HG03571 (cell line): ENCODE data around the gene TMED4.
"Not testable (repeated sequence)": the region's sequence is repeated elsewhere in the genome, so short reads cannot be mapped to it uniquely, and the experiment has no call there.

Experiments
- ATAC-seq: cut with Tn5 transposase; IDR thresholded peaks from one replicate; pipeline ENCODE4 v1.9.1; 2021; ENCODE audit not compliant: unreplicated experiment

The TMED4 gene

GRCh38 chr7:44569959-44570358 is 12.1 kb downstream of the TMED4 start:
- no peak for ATAC-seq

DNA sequence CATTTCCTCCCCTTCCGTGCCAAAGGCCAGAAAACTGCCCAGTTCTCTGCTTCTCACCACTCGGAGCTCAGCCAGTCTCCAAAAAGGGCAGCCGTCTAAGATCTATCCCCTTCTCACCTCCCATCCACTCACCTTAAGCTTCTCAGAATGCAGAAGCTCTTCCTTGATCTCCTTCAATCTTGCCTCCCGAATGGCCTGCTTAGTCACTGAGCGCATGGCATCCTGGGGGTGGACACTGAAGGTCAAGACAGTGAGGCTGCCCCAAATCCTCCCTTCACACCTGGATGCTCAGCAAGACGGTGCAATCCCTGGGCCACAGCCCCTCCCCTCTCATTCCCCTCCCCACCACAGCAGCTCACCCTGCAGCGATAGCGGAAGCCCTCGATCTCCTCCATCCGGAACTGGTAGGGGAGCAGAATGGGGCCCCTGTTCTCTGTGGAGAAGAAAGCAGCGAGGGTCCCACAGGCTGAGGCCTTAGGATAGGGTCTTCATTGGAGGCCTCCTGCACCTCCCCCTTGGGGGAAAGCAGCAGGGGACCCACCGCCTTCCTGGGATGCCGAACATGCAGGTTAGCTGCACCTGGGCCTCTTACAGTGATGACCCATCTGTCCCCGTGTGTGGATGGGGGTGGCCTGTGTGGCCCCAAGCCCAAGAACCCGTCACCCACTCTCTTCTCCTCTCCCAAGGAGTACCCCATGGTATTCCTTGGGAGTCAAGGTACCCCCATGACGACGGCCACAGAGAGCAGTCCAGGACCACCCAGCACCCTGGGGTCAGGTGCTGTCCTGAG is 13.1 kb downstream of the TMED4 start:
- no peak for ATAC-seq

- no peak for ATAC-seq
Observed at GRCh38 chr7:44567884-44568283, 14.1 kb downstream of the TMED4 start.

DNA sequence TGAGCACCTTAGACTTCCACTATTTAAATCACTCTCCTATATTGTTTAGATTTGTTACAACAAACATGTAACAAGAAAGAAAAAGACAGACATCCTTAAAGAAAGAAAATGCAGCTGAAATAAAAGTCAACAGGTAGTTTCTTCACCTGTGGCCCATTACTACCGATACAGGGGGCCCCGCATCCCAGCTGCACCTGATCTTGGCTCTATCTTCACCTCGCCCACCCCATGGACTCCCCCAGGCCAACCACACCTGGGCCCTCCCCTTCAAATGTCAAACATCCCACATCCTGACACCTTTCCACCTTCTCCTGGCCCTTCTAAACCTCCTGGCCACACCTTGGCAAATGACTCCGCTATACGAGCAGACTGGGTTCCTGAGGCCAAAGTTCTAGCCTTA is 15.4 kb downstream of the TMED4 start:
- no peak for ATAC-seq

DNA sequence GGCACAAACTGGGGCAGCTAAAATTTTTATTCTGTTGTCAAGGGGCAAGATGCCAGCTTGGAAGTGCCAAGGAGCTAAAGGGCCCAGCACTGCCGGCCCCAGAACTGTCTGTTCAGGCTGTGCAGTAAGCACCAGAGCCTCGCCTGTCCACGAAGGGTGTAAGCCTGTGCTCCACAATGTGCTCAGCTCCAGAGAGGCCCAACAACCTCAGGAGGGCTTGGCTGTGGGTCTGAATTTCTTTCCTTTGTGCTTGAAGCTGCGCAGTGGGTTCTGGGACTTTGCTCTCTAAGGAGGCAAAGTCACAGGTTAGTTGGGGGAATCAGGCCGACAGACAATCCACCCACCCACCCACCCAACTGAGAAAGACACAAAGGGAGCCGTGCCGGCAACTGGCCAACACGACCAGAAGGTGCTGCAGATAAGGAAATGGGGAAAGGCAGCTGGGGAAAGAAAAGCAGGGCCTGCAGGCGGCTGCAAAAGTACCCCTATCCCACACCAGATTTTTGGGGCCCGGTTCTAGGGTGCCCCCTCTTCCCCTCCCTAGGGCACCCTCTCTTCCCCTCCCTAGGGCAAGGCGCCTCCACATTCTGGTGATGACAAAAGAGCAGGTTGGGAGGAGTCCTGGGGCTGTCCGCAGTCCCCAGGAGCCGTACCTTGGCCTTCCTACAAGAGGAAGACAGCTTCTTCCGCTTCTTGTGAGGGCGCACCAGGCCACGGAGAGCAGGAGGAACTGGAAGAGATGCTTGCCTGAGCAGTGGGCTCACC is 16.1 kb downstream of the TMED4 start:
- no peak for ATAC-seq

DNA sequence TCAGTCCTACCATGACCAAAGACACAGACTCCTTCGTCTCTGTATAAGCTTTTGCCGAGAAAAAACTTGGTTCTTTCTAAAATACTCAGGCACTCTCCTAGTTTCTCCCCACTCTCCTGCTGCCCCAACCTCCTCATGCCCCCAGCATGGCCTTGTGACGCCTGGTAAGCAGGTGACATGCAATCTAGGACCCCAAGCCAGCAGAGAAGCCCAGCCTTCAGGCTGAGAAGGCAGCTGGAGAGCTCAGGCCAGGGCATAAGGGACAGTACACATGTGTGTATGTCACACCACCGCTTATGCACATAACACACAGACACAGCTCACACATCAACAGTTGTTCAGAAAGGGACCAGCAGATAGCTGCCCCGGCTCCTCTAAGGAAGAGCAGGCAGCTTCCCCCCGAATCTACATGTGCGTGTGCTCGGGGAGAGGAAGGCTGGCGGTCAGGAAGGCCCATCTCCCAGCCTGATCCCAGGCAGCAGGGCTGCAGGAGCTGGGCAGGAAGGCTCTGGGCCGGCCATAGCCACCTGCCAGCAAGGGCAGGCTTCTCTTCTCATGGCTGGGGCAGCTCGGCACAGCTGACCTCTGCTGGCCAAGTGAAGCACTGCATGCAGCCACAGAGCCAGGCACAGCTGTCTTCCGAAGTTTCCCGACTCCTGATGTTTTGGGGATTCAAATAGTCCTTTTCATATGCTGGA is 16.8 kb downstream of the TMED4 start:
- ATAC-seq, result no peak

- ATAC-seq, result no peak
Observed at GRCh38 chr7:44564606-44565005, 17.4 kb downstream of the TMED4 start.

DNA sequence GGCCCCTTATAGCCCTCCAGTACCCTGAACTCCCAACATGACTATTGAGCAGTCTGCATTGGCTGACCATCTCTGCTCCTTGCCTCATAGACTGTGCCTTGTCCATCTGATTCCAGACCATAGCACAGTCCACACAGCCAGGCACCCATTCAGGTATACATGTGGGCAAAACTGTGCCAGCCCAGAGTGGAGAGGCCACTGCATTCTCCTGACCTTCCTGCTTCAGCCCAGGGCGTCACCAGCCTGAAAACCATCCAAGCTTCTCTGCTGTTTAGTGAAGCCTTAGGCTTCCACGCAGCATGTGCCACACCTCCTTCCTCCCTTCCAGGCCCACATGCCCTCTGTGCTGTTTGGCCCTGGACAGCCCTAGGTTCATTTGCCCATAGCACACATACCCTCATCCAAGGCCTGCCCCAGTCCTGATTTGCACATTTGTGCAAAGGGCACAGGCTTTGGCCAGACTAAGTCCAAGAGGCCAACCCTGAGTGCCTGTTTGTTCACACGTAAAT is 18.8 kb downstream of the TMED4 start:
- ATAC-seq, result no peak

GRCh38 chr7:44562622-44562962 is 19.4 kb downstream of the TMED4 start:
- not testable (repeated sequence) for ATAC-seq

GRCh38 chr7:44561962-44562621 is 19.9 kb downstream of the TMED4 start:
- ATAC-seq, result no peak

DNA sequence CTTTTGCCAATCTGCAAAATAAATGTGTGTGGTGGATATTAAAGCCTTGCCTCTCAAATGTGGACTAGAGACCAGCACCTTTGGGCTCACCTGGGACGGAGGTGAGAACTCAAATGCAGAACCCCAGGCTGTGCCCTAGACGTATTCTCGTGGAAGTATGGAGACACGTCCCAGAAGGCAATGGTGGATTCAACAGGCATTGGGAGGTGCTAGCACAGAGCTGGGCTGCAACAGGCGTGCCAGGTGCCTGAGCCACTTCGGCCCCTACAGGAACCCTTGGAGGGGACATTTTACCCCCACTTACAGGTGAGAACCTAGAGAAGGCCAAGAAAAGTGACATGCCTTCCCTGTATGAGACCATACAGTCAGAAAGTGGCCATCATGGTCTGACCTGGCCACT is 20.6 kb downstream of the TMED4 start:
- no peak for ATAC-seq

GRCh38 chr7:44559485-44559884 is 22.5 kb downstream of the TMED4 start:
- no peak for ATAC-seq

- ATAC-seq, result no peak
Observed at GRCh38 chr7:44557485-44557884, 24.5 kb downstream of the TMED4 start.

DNA sequence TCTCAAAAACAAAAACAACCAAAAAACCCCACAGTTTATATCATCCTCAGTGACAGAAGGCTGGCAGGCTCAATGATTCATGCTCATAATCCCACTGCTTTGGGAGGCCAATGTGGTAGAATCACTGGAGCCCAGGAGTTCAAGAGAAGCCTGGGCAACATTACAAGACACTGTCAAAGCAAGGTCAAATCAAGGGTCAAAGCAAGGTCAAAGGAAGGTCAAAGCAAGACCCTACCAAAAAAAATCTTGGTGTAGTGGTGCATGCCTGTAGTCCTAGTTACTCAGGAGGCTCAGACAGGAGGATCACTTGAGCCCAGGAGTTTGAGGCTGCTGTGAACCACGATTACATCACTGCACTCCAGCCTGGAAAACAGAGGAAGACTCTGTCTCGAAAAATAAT is 26.7 kb downstream of the TMED4 start:
- ATAC-seq, result no peak

GRCh38 chr7:44552473-44553005 is 29.5 kb downstream of the TMED4 start:
- ATAC-seq, result not testable (repeated sequence)

- no peak for ATAC-seq
Observed at GRCh38 chr7:44549457-44549856, 32.6 kb downstream of the TMED4 start.

- no peak for ATAC-seq
Observed at GRCh38 chr7:44548893-44549292, 33.1 kb downstream of the TMED4 start.

- ATAC-seq, result no peak
Observed at GRCh38 chr7:44547536-44548231, 34.3 kb downstream of the TMED4 start.

- no peak for ATAC-seq
Observed at GRCh38 chr7:44541876-44542610, 40.0 kb downstream of the TMED4 start.
